ENCODE measurements around the gene ANKRD13B.

The ANKRD13B gene

DNA sequence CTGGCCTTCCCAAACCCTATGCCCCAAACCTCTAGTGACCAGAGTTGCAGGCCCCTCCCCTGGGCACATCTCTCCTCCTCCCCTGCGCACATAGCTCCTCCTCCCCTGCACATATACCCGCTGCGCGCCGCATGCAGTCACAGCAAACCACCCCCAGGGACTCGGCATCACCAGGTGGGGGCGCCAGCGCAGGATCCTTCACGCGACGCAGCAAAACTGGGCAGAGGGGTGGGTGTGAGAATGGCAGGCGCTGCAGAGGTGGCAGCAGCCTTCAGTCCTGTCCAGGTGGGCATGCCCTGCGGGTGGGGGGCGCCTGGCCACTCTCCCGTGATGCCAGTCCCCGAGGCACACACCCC, 24.2 kb downstream of the ANKRD13B start:
- peak; percentile 80 to 96 (median 90) for DNase-seq

GRCh38 chr17:29617481-29618271, 24.7 kb downstream of the ANKRD13B start:
- DNase-seq = peak; percentile 75 to 93 (median 82)

DNA sequence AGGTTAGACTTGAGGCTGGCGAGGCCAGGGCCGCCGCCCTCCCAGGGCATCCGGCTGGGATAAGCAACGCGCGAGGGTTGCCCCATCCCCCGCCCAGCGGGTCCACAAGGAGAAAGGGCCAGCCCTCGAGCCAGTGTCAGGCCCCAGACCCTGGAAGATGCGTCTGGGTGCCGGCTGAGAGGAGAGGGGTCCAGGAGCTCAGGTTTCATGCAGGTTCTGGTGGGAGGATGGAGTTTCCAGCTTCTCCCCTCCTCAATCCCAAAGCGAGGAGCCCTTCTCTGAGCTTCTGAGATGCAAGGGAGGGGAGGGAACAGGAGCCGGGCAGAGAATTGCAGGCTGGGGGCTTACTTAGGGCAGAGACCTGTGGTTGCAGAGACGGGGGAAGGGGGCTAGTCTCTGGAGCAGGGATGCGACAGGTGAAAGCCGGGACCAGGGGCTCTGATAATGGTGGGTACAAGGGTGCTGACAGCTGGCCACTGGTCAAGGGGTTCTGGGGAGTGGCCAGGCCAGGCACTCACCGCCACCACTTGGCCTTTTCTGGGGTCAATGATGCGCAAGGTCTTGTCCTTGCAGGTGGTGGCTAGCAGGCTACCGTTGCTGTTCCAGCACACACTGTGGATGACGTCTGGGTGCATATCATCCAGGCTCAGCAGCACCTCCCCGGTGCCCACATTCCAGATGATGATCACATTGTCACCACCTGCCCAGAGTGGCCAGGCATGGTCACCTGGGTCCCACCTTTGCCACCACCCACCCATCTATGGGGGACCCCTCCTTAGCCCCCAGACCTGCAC, 25.5 kb downstream of the ANKRD13B start:
- no peak for DNase-seq

GRCh38 chr17:29619251-29619650, 26.3 kb downstream of the ANKRD13B start:
- peak in 1 of 5 experiments; percentile 35 for DNase-seq

GRCh38 chr17:29620271-29620670, 27.3 kb downstream of the ANKRD13B start:
- no peak for DNase-seq

GRCh38 chr17:29620779-29621500, 28.0 kb downstream of the ANKRD13B start:
- DNase-seq = no peak

DNA sequence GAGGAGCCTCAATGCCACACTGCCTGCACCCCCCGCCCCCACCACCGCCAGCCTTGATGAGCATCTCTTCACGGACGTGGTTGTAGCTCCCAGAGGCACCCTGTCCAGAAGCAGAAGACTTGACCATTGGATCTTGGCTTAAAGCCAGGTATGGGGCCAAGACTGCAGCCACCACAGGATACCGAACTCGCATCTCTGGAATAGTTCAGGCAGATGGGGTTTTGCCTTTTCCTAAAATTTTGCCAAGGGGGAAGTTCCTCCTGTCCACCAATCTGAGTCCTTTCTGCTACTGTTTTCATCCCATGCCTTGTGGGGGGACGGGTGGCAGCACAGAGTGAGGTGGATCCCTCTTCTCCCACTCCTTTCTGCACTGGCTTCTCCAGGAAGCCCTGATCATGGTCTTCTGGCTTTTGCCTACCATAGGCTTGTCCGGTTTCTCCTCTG, 28.8 kb downstream of the ANKRD13B start:
- DNase-seq = no peak

DNA sequence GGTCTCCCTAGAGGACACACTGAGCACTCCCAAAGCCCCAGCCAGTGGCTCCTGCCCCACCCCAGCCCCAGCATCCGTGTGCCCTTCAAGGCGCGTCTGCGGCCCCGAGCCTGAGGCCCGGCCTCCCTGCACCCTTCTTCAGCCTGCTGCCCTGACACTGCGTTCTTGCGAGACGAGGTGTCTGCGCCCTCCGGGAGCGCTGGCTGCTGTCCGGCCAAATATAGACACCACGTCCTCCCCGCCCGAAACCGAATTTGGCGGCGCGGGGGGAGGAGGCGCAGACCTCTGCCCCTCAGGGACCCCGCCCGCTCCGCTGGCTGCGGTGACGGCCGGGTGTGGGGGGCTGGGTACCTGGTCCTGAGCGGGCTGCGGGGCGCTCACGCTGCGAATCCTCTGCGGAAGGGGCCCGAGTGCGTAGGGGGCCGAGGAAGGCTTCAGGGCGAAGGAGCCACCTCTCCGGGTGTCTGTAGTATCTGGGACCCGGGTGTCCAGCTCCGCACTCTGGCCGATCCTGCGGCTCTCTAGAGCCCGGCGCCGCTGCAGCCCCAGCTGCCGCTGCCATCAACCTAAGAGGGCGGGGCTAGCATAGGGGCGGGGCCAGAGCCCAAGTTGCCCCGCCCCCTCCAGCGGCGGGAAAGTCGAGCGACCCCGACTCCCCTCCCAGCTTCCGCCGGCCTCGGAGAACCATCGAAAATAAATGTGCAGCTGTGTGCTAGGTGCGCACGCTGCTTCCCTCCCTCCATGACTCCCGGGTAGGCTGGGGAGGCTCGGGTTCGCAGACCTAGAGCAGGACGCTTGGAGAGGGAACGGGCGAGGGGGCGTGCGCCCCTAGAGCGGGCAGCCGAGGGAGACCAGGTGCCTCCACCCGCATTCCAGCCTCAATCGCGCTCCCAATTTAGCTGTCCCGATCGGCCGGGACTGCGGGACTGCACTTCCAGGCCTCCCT, 29.7 kb downstream of the ANKRD13B start, which contains the start of gene CORO6:
TSS of gene CORO6 (minus strand) at position 576 of the 946 bp plus-strand sequence. CDS start 1,491 bp downstream, outside the sequence.
- peak; percentile 43 to 62 (median 47) for DNase-seq

DNA sequence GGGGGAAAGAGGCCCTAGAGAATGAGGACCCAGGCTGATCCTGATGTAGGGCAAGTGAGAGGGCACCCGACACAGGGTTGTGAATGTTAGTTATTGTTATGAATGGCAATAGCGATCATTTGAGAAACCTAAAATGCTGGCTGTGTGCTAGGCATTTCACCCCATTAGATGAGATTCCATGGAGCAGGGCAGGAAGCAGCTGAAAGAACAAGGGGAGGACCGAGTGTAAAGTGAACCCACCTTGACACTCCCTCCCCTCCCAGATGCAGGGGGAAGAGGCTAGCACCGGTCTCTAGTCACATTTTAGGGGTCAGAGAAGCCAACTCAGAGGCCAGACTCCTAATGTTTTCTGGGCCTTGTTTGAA, 30.3 kb downstream of the ANKRD13B start:
- DNase-seq = no peak

DNA sequence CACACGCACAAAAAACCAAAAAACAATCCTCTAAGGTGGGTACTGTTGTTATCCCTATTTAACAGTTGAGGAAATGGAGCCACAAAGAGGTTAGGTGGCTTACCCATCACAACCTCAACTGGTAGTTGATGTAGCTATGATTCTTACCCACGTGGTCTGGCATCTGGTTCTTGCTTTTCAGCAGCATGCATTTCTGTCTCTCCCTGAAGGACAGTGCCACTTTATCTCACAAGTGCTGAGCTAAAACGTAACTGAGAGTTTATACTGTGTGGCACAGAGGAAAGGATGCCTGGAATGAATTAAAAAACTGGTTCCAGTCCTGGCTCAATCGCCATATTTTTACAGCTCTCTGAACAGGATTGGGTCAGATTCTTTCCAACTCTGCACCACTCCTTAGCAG, 31.7 kb downstream of the ANKRD13B start:
- DNase-seq = peak in 1 of 5 experiments; percentile 77

DNA sequence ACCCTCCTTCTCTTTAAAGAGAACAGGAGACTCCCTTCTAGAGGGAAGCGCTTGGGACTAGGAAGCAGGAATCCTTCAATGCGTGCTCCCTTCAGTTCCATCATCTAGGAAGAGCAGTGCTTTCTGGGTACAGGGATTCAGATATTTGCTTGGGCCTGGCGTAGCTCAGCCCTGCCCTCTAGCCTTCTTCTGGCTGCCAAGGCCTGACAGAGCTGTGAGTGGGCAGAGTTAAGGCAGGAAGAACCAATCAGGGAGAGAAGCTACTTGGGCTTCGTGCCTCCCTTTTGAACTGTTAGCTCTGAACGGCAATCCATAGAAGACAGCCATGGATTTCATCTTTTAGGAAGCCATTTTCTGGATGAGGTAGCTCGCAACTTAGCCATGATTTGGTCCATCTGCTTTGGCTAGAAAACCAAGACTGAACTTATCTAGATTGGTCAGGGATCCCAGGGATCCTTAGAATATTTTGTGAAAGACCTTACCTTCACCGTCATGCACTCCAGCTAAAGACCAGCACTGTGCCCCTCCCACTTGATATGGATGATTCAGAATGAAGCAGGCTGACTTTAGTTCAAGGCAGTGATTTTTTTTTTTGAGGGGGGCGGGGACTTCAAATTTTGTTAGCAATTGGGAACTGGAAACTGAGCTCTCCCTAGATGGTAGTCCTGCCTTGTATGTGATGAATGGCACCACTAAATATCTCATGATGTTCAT, 32.3 kb downstream of the ANKRD13B start:
- DNase-seq = no peak

DNA sequence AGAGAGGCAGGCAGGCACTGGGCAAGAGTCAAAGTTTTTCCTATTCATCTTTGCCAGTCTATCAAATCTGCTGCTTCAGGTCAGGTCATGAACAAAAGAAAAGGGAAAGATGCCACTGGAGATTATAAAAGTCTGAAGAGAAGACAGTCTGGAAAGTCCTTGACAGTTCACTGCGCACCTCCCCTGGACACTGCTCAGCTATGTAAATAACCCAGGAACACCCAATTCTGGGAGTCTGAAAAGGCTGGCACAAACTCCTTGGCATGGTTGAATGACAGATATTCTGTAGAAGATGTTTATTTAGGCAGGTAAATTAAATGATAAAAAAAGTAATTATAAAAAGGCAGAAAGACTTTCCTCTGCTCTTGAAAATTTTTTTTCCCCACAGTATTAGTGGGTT, 35.0 kb downstream of the ANKRD13B start:
- no peak for DNase-seq

- DNase-seq = no peak
Observed at GRCh38 chr17:29628644-29629043, 35.7 kb downstream of the ANKRD13B start.

DNA sequence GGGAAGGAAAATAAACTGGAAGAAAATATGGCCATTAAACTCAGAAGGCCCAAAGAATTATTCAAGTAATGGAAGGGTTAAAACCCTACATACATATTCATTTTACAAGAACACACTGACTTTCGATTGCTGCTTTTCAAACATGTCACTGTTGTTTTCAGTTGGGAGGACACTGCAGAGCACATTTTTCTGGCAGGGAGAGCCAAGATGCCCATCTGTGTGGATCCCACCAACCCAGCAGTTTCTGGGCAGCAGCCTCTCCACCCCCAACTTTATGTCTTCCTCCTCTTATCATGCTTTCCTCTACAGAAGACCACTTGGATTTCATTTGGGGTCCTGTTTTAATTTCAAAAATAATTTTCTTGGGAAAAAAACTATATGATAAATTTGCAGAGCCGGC, 36.9 kb downstream of the ANKRD13B start:
- DNase-seq = no peak

- no peak for DNase-seq
Observed at GRCh38 chr17:29630630-29631193, 37.8 kb downstream of the ANKRD13B start.

DNA sequence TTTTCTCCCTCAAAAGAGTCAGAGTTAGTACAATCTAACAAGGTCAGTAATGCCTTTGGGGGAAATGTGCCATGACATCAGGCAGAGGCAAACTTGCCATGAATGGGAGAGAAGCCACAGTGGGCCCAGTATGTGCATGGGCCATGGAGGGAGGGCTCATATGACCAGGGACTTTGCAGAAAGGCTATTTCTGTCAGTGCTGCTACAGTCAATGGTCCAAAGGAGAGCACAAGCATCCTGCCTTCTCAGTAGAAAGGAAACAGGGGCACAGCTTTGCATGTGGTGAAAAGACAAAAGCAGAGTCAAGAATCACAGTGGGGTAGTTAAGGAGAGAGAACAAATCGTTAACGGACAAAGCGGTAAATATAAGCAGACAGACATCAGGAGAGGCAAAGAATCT, 41.0 kb downstream of the ANKRD13B start:
- no peak for DNase-seq

DNA sequence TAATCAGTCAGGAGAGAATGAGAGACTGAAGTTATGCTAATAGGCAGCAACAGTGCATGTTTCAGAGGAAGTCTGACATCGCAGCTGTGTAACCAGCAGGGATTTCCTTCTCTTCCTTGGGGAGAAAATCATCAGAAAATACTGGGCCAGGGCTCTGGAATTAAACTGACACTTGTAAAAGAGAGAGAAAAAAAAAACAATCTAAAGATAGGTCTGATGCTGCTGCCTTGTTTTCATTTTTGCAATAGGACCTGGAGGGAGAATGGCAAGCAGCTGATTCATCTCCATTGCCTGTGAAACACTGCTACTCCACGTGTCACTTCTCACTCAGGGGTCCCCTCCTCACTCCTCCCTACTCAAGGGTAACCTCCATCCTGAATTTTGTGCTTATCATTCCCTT, 47.5 kb downstream of the ANKRD13B start:
- no peak for DNase-seq

DNA sequence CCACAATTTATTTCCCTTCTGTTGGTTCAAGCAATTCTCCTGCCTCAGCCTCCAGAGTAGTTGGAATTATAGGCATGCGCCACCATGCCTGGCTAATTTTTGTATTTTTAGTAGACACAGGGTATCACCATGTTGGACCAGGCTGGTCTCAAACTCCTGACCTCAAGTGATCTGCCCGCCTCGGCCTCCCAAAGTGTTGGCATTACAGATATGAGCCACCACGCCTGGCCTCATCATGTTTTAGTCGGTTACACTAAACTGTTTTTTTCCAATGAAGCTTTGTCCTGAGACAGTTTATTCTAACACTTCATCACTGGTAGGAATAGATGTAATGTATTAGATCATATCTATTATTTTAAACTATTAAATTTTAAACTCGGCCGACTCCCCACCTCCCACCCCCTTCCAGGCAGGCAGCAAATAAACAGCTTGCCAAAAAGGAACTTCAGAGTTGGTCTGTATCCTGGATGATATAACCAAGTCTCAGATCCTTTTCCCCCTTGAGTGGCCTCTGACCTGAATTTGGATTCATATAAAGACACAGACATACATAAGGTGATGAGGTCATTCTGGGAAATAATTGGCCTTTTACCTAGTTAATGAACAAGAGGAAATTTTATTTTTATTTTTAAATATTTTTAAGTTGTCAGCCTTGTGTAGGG, 48.2 kb downstream of the ANKRD13B start:
- DNase-seq = no peak

DNA sequence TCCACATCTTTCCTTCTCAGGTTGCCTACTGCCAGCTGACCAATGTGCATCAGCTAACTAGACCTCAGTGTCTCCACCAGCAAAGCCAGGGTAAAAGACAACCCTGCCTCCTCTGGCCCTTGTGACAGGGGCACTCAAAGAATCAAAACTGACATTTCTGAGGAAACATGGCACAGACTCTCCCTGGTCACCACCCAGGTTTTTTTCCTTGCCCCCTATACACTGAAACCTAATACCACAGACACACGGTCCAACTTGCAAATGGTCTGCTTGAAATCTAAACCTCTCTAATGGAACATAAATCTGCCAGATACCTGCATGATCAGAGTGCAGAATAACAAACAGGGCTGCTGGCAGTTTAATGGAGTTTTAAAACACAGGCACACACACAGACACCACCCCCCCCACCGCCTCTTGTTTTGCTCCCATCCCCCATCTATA, 49.3 kb downstream of the ANKRD13B start:
- DNase-seq = no peak

GRCh38 chr17:29643817-29644160, 50.9 kb downstream of the ANKRD13B start:
- no peak for DNase-seq

Measured in T-helper 2 cell (primary cell).